Glutamatergic neuron (in vitro differentiated cells): ENCODE measurements around the gene AUTS2. TPM values are rescaled to one million over a fixed set of nuclear protein-coding genes. Genes with fewer than 3 reads are reported as not detected.

ENCODE experiments used
- DNase-seq: peaks from one replicate; pipeline ENCODE4 v3.0.0; 2022
- H3K27ac Mint-ChIP-seq: one replicate; pipeline ENCODE4 v1.8.0; 2020; ENCODE audit warnings: mild to moderate bottlenecking, mixed read lengths, inconsistent platforms; ENCODE audit not compliant: unreplicated experiment
- H3K27me3 Mint-ChIP-seq: one replicate; pipeline ENCODE4 v1.8.0; 2020; ENCODE audit warnings: mild to moderate bottlenecking, moderate library complexity, mixed read lengths, inconsistent platforms; ENCODE audit not compliant: unreplicated experiment
- H3K36me3 Mint-ChIP-seq: one replicate; pipeline ENCODE4 v1.8.0; 2020; ENCODE audit warnings: mild to moderate bottlenecking, mixed read lengths, inconsistent platforms; ENCODE audit not compliant: unreplicated experiment
- H3K4me1 Mint-ChIP-seq: one replicate; pipeline ENCODE4 v1.8.0; 2020; ENCODE audit warnings: mild to moderate bottlenecking, low read depth, mixed read lengths, inconsistent platforms; ENCODE audit not compliant: unreplicated experiment
- H3K4me3 Mint-ChIP-seq: one replicate; pipeline ENCODE4 v1.8.0; 2020; ENCODE audit warnings: mild to moderate bottlenecking, mixed read lengths, inconsistent platforms; ENCODE audit not compliant: unreplicated experiment
- H3K9me3 Mint-ChIP-seq: one replicate; pipeline ENCODE4 v1.8.0; 2020; ENCODE audit warnings: mild to moderate bottlenecking, moderate library complexity, mixed read lengths, inconsistent platforms; ENCODE audit not compliant: unreplicated experiment
- CTCF ChIP-seq: fragments of 200-600 bp; sonication (generic); IDR thresholded peaks from one replicate; pipeline ENCODE4 v1.5.0; 2021; ENCODE audit not compliant: partially characterized antibody, unreplicated experiment
- total RNA-seq: library from RNA; stranded (reverse); fragmentation: NEBNext Ultra II Directional; extraction: Animal tissue kit (Norgen Biotek cat#: 25700); gene quantifications from one replicate; pipeline ENCODE4 v1.2.1, GENCODE V29; 2021; ENCODE audit not compliant: unreplicated experiment

The AUTS2 gene
- total RNA-seq, 1 donor from 2014 or later: 300 TPM

GRCh38 chr7:70334295-70334694 lies 736.0 kb downstream of the AUTS2 start:
- Mint-ChIP-seq H3K4me1 (peaks cover 11% of the 10 kb centered on the region), H3K9me3 (peaks cover 3% of the 10 kb centered on the region), H3K27me3 (no peaks in the 10 kb centered on the region), H3K4me3 (no peak overlapping the region), H3K27ac (no peak overlapping the region), H3K36me3 (peaks cover 5% of the 10 kb centered on the region)
- DNase-seq: no peak
- no peak for TF ChIP-seq CTCF

GRCh38 chr7:70334871-70335270 lies 736.6 kb downstream of the AUTS2 start:
- peaks cover 11% of the 10 kb centered on the region for H3K4me1 Mint-ChIP-seq
- no peak overlapping the region for H3K4me3 Mint-ChIP-seq
- peaks cover 5% of the 10 kb centered on the region for H3K36me3 Mint-ChIP-seq
- TF ChIP-seq CTCF: no peak
- no peaks in the 10 kb centered on the region for H3K27me3 Mint-ChIP-seq
- no peak for DNase-seq
- peaks cover 3% of the 10 kb centered on the region for H3K9me3 Mint-ChIP-seq
- H3K27ac Mint-ChIP-seq: no peak overlapping the region

GRCh38 chr7:70336536-70336935 lies 738.3 kb downstream of the AUTS2 start:
- Mint-ChIP-seq H3K9me3 (peaks cover 3% of the 10 kb centered on the region), H3K27ac (no peak overlapping the region), H3K4me3 (no peak overlapping the region), H3K4me1 (peaks cover 11% of the 10 kb centered on the region), H3K36me3 (peaks cover 5% of the 10 kb centered on the region), H3K27me3 (no peaks in the 10 kb centered on the region)
- DNase-seq: no peak
- TF ChIP-seq CTCF: no peak

- Mint-ChIP-seq H3K4me1 (peaks cover 11% of the 10 kb centered on the region), H3K27ac (no peak overlapping the region), H3K9me3 (peaks cover 2% of the 10 kb centered on the region), H3K27me3 (no peaks in the 10 kb centered on the region), H3K4me3 (no peak overlapping the region), H3K36me3 (peaks cover 1% of the 10 kb centered on the region)
- TF ChIP-seq CTCF: no peak
- DNase-seq: no peak
Observed at GRCh38 chr7:70338015-70338414, 739.7 kb downstream of the AUTS2 start.

GRCh38 chr7:70340236-70340635 lies 742.0 kb downstream of the AUTS2 start:
- no peaks in the 10 kb centered on the region for H3K27me3 Mint-ChIP-seq
- peaks cover 2% of the 10 kb centered on the region for H3K9me3 Mint-ChIP-seq
- H3K4me1 Mint-ChIP-seq: peaks cover 11% of the 10 kb centered on the region
- no peak for DNase-seq
- H3K27ac Mint-ChIP-seq: no peak overlapping the region
- H3K36me3 Mint-ChIP-seq: no peaks in the 10 kb centered on the region
- no peak overlapping the region for H3K4me3 Mint-ChIP-seq
- no peak for TF ChIP-seq CTCF
